ENCODE measurements around the gene FEN1. TPM values are rescaled to one million over a fixed set of nuclear protein-coding genes. Genes with fewer than 3 reads are reported as not detected.

Gene FEN1
- polyA plus RNA-seq, 1 experiment = 13.2 TPM

DNA sequence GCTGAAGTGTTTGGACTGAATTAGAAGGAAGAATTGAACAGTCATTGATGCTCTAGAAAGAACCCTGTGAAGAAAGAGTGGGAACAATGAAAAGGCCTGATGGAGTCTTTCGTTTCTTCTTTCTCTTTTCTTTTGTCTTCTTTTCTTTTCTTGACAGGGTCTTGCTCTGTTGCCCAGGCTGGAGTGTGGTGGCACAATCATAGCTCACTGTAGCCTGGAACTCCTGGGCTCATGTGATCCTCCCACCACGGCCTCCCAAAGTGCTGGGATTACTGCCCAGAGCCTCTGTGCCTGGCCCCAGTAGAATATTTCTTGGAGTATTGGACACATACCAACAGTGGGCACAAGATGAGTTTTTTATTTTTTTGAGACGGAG, 1.1 kb downstream of the FEN1 start:
- no peak overlapping the region; the same call in 1 of the 2 replicates for H3K4me3 ChIP-seq (ENCODE audit: low read depth, low read length)
- H3K27me3 ChIP-seq (ENCODE audit: control insufficient read depth, insufficient read depth, low read length) = no peaks in the 10 kb centered on the region
- H3K36me3 ChIP-seq (ENCODE audit: control insufficient read depth, insufficient read depth, low read length) = peaks cover 11% of the 10 kb centered on the region
- DNase-seq (ENCODE audit: low read depth) = no peak
- ChIA-PET CTCF (interaction anchor here (0.7 to 2.8 kb wide), 6 partner anchors 23 to 314 kb away, joined by 3 to 11 read pairs (median 7); partner anchors contain the start of gene FADS1), POLR2A (no interaction called here)
- TF ChIP-seq, protein P1, sequence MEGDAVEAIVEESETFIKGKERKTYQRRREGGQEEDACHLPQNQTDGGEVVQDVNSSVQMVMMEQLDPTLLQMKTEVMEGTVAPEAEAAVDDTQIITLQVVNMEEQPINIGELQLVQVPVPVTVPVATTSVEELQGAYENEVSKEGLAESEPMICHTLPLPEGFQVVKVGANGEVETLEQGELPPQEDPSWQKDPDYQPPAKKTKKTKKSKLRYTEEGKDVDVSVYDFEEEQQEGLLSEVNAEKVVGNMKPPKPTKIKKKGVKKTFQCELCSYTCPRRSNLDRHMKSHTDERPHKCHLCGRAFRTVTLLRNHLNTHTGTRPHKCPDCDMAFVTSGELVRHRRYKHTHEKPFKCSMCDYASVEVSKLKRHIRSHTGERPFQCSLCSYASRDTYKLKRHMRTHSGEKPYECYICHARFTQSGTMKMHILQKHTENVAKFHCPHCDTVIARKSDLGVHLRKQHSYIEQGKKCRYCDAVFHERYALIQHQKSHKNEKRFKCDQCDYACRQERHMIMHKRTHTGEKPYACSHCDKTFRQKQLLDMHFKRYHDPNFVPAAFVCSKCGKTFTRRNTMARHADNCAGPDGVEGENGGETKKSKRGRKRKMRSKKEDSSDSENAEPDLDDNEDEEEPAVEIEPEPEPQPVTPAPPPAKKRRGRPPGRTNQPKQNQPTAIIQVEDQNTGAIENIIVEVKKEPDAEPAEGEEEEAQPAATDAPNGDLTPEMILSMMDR (IDR thresholded peaks at IDR 0.05; ENCODE audit: insufficient read depth, low read depth, low read length) = no peak

DNA sequence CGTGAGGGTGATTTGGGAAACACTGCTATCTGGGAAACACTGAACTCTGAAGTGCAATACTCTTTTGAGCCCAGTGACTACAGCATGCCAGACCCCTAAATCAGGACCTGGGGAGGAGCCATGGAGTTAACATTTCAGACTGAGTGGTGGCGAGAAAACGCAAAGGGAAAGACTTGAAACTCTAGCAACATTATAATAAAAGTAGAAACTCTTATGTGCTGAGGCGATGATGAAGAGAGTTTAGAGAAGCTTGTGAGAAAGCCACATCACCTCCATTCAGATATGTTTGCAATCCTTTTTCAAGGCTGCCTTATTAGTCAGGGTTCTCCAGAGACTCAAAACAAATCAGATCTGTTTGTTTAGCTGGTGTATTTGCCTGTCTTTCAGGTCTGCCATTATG, 1.9 kb downstream of the FEN1 start:
- no peak overlapping the region for H3K4me3 ChIP-seq (ENCODE audit: low read depth, low read length)
- no peak for DNase-seq (ENCODE audit: low read depth)
- peaks cover 6% of the 10 kb centered on the region for H3K36me3 ChIP-seq (ENCODE audit: control insufficient read depth, insufficient read depth, low read length)
- TF ChIP-seq, protein P1 (IDR thresholded peaks at IDR 0.05; ENCODE audit: insufficient read depth, low read depth, low read length) = no peak
- H3K27me3 ChIP-seq (ENCODE audit: control insufficient read depth, insufficient read depth, low read length) = no peaks in the 10 kb centered on the region
- ChIA-PET CTCF (interaction anchor here (0.9 to 4.2 kb wide), 3 partner anchors 12 to 313 kb away, joined by 6 to 32 read pairs (median 11); no protein-coding TSS in a partner anchor), POLR2A (no interaction called here)

DNA sequence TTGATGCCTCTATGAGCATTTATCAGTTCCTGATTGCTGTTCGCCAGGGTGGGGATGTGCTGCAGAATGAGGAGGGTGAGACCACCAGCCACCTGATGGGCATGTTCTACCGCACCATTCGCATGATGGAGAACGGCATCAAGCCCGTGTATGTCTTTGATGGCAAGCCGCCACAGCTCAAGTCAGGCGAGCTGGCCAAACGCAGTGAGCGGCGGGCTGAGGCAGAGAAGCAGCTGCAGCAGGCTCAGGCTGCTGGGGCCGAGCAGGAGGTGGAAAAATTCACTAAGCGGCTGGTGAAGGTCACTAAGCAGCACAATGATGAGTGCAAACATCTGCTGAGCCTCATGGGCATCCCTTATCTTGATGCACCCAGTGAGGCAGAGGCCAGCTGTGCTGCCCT, 2.7 kb downstream of the FEN1 start:
- H3K27me3 ChIP-seq (ENCODE audit: control insufficient read depth, insufficient read depth, low read length) = no peaks in the 10 kb centered on the region
- TF ChIP-seq, protein P1 (IDR thresholded peaks at IDR 0.05; ENCODE audit: insufficient read depth, low read depth, low read length) = no peak
- DNase-seq (ENCODE audit: low read depth) = no peak
- ChIA-PET POLR2A (no interaction called here), CTCF (interaction anchor here (1.4 to 5.2 kb wide), 7 partner anchors 11 to 313 kb away, joined by 3 to 62 read pairs (median 32); partner anchors contain the start of gene BEST1)
- no peak overlapping the region for H3K4me3 ChIP-seq (ENCODE audit: low read depth, low read length)
- H3K36me3 ChIP-seq (ENCODE audit: control insufficient read depth, insufficient read depth, low read length) = no peaks in the 10 kb centered on the region; the same call in 1 of the 2 replicates

DNA sequence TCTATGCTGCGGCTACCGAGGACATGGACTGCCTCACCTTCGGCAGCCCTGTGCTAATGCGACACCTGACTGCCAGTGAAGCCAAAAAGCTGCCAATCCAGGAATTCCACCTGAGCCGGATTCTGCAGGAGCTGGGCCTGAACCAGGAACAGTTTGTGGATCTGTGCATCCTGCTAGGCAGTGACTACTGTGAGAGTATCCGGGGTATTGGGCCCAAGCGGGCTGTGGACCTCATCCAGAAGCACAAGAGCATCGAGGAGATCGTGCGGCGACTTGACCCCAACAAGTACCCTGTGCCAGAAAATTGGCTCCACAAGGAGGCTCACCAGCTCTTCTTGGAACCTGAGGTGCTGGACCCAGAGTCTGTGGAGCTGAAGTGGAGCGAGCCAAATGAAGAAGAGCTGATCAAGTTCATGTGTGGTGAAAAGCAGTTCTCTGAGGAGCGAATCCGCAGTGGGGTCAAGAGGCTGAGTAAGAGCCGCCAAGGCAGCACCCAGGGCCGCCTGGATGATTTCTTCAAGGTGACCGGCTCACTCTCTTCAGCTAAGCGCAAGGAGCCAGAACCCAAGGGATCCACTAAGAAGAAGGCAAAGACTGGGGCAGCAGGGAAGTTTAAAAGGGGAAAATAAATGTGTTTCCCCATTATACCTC, 3.3 kb downstream of the FEN1 start:
- TF ChIP-seq, protein P1 (IDR thresholded peaks at IDR 0.05; ENCODE audit: insufficient read depth, low read depth, low read length) = no peak
- POLR2A ChIA-PET = no interaction called here

DNA sequence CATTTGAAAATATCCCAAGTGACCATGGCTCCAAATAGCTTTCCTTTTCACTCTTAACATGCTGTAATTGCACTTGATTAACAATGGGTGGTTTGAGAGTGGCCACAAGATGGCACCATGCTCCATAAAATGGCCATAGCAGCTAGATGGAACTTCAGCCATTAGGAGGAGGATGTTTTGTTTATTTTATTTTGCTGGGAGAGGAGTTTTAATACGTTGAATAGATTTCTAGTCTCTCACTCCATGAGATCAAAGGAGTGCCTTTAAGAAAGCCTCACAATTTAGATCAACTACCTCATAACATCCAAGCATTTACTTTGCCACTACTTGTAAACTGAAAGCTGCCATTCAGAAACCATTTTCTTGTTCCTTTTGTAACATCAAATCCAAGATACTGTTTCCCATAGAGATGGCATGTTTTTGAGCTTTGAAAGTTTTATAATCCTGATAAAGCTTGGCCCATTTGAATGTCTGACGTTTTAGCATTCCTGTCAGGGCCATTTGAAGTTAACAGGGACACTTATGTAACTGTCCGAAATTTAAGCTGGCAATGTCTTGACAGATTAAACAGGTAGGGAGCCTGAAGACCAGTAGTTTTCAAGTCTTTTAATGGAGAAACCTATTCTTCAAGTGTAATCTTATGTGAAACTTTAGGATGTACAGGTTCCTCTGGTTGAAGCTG, 4.7 kb downstream of the FEN1 start:
- POLR2A ChIA-PET = interaction anchor here (1.0 kb wide), 1 partner anchor 93 kb away, joined by 3 read pairs; no protein-coding TSS in a partner anchor
- CTCF ChIA-PET = interaction anchor here (0.6 to 5.2 kb wide), 42 partner anchors 9 to 581 kb away, joined by 3 to 62 read pairs (median 4); partner anchors contain the start of gene BEST1
- DNase-seq (ENCODE audit: low read depth) = peak; percentile 37
- TF ChIP-seq, protein P1 (IDR thresholded peaks at IDR 0.05; ENCODE audit: insufficient read depth, low read depth, low read length) = peak; percentile 74
- Histone ChIP-seq H3K4me3 (ENCODE audit: low read depth, low read length) (no peak overlapping the region), H3K36me3 (ENCODE audit: control insufficient read depth, insufficient read depth, low read length) (no peaks in the 10 kb centered on the region; the same call in 1 of the 2 replicates), H3K27me3 (ENCODE audit: control insufficient read depth, insufficient read depth, low read length) (no peaks in the 10 kb centered on the region)

More for the DNA sequence above, 3.3 kb downstream of the FEN1 start:
- H3K36me3 ChIP-seq (ENCODE audit: control insufficient read depth, insufficient read depth, low read length) = no peaks in the 10 kb centered on the region; the same call in 1 of the 2 replicates
- H3K4me3 ChIP-seq (ENCODE audit: low read depth, low read length) = no peak overlapping the region
- DNase-seq (ENCODE audit: low read depth) = no peak
- CTCF ChIA-PET = interaction anchor here (1.0 to 5.2 kb wide), 18 partner anchors 8 to 516 kb away, joined by 3 to 62 read pairs (median 6); partner anchors contain the start of gene BEST1
- H3K27me3 ChIP-seq (ENCODE audit: control insufficient read depth, insufficient read depth, low read length) = no peaks in the 10 kb centered on the region
